Measurements from ENCODE around the gene SLC6A19.

SLC6A19 gene

DNA sequence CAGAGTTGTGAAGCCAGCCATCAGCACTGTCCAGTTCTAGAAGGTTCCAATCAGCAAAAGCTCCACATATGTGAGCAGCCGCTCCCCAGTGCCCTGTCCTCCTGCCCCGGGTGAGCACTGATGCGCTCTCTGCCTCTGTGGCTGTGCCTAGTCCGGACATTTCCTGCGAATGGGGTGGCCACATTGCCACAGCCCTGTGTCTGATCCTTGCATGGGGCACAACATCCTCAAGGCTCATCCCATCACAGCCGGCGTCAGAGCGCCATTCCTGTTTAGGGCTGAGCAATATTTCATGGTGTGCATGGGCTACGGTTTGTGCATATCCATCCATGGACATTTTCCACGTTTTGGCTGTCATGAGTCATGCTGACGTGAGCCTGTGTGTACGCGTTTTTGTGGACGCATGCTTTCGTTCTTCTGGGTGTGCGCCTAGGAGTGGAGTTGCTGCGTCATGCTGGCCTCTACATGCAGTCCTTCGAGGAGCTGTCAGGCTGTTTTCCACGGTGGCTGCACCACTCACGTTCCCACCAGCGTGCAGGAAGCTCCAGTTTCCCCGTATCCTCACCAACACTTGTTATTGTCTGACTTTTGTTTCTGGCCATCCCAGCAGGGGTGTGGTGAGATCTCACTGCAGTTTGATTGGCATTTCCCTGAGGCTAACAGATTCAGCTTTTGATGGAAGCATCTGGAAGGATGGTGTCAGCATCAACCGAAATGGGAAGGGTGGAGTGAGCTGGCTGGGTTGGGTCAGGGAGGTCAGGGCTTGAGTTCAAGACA is 14.1 kb downstream of the SLC6A19 start:
- Histone ChIP-seq H2AFZ (ENCODE audit: low read depth) (no peak overlapping the region), H3K4me2 (no peak overlapping the region), H3K9ac (no peak overlapping the region), H3K79me2 (ENCODE audit: insufficient read depth, low read depth) (no peaks in the 10 kb centered on the region), H3K27me3 (ENCODE audit: insufficient read depth, low read depth) (peaks cover 13% of the 10 kb centered on the region; the same call in 1 of the 2 replicates), H3K4me3 (IDR thresholded peaks at IDR 0.05; ENCODE audit: insufficient read depth, low read depth, low read length) (no peak overlapping the region), H3K36me3 (ENCODE audit: insufficient read depth) (no peaks in the 10 kb centered on the region), H3K4me1 (ENCODE audit: low read depth, poor library complexity, severe bottlenecking) (no peaks in the 10 kb centered on the region), H3K27ac (no peak overlapping the region), H4K20me1 (ENCODE audit: insufficient read depth) (no peaks in the 10 kb centered on the region)
- TF ChIP-seq, protein P1, sequence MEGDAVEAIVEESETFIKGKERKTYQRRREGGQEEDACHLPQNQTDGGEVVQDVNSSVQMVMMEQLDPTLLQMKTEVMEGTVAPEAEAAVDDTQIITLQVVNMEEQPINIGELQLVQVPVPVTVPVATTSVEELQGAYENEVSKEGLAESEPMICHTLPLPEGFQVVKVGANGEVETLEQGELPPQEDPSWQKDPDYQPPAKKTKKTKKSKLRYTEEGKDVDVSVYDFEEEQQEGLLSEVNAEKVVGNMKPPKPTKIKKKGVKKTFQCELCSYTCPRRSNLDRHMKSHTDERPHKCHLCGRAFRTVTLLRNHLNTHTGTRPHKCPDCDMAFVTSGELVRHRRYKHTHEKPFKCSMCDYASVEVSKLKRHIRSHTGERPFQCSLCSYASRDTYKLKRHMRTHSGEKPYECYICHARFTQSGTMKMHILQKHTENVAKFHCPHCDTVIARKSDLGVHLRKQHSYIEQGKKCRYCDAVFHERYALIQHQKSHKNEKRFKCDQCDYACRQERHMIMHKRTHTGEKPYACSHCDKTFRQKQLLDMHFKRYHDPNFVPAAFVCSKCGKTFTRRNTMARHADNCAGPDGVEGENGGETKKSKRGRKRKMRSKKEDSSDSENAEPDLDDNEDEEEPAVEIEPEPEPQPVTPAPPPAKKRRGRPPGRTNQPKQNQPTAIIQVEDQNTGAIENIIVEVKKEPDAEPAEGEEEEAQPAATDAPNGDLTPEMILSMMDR (conservative IDR thresholded peaks at IDR 0.05; ENCODE audit: low read depth, low read length): no peak

DNA sequence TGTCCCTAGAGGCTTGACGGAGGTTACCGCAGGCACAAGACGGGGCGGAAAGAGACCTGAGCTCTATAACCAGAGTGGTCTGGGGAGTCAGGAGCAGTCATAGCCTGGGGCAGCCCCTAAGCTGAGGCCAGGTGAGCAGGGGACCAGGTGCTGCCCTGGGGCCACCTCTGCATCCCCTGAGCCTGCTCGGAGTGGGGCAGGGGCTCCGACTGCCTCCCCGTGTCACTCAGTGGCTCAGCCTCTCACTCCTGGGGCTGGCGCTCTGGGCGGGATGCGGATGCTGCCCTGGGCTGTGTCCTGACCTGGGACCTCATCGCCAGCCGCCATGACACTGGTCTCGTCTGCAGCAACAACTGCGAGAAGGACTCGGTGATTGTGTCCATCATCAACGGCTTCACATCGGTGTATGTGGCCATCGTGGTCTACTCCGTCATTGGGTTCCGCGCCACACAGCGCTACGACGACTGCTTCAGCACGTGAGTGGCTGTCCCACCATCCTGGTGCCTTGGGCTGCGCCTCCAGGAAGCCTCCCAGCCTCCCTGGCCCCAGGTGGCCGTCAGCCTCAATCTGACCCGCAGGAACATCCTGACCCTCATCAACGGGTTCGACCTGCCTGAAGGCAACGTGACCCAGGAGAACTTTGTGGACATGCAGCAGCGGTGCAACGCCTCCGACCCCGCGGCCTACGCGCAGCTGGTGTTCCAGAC is 15.0 kb downstream of the SLC6A19 start:
- Histone ChIP-seq H3K4me2 (no peak overlapping the region), H3K27ac (no peak overlapping the region), H3K27me3 (ENCODE audit: insufficient read depth, low read depth) (peaks cover 13% of the 10 kb centered on the region; the same call in 1 of the 2 replicates), H2AFZ (ENCODE audit: low read depth) (no peak overlapping the region), H3K9ac (no peak overlapping the region), H3K79me2 (ENCODE audit: insufficient read depth, low read depth) (no peaks in the 10 kb centered on the region), H4K20me1 (ENCODE audit: insufficient read depth) (no peaks in the 10 kb centered on the region), H3K4me1 (ENCODE audit: low read depth, poor library complexity, severe bottlenecking) (no peaks in the 10 kb centered on the region), H3K36me3 (ENCODE audit: insufficient read depth) (no peaks in the 10 kb centered on the region), H3K4me3 (IDR thresholded peaks at IDR 0.05; ENCODE audit: insufficient read depth, low read depth, low read length) (no peak overlapping the region)
- TF ChIP-seq, protein P1 (conservative IDR thresholded peaks at IDR 0.05; ENCODE audit: low read depth, low read length): no peak

DNA sequence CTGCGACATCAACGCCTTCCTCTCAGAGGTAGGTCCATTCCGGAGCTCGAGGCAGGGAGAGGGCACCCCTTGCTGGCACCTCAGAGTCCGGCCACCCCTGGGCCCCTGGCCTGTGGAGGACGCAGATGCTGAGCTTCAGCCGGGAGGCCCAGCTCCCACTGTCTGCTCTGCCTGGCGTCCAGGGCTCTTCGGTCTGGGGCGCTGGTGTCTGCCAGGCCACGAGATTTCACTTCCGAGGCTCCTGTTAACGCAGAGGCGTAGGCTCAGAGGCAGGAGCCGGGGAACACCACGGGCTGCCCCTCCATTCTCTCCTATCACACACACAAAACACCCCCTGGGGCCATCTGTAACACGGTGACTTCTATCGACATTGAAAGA is 15.5 kb downstream of the SLC6A19 start:
- H3K4me2 ChIP-seq: no peak overlapping the region
- H3K79me2 ChIP-seq (ENCODE audit: insufficient read depth, low read depth): no peaks in the 10 kb centered on the region
- H2AFZ ChIP-seq (ENCODE audit: low read depth): no peak overlapping the region
- no peak overlapping the region for H3K9ac ChIP-seq
- H3K27ac ChIP-seq: no peak overlapping the region
- TF ChIP-seq, protein P1 (conservative IDR thresholded peaks at IDR 0.05; ENCODE audit: low read depth, low read length): no peak
- H4K20me1 ChIP-seq (ENCODE audit: insufficient read depth): no peaks in the 10 kb centered on the region
- H3K36me3 ChIP-seq (ENCODE audit: insufficient read depth): no peaks in the 10 kb centered on the region
- no peaks in the 10 kb centered on the region for H3K4me1 ChIP-seq (ENCODE audit: low read depth, poor library complexity, severe bottlenecking)
- no peak overlapping the region for H3K4me3 ChIP-seq (IDR thresholded peaks at IDR 0.05; ENCODE audit: insufficient read depth, low read depth, low read length)
- peaks cover 13% of the 10 kb centered on the region; the same call in 1 of the 2 replicates for H3K27me3 ChIP-seq (ENCODE audit: insufficient read depth, low read depth)

DNA sequence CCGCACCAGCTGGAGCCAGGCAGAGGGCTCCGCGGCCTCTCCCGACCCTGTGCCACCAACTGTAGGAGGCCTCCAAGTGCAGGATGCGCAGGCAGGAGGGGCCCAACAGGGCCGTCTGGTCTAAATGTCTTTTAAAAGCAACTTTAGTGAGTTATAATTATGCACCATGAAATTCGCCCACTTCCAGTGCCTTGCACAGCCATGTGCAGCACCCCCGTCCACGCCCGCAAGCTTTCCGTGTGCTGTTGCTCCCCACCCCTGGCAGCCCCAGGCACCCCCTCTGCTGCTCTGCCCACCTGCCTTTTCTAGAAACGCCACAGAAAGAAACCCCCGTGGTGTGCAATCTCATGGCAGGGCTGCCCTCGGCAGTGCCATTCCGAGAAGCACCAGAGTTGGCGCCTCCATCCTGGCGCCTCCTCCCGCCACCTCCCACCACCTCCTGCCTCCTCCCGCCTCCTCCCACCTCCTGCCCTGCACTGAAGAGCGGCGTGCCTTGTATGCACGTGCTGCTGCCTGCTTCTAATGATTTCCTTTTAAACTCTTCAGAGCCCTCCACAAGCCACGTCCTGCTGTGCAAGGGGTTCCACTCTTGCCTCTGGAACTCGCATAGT is 16.3 kb downstream of the SLC6A19 start:
- Histone ChIP-seq H3K4me2 (no peak overlapping the region), H3K4me3 (IDR thresholded peaks at IDR 0.05; ENCODE audit: insufficient read depth, low read depth, low read length) (no peak overlapping the region), H3K9ac (no peak overlapping the region), H3K79me2 (ENCODE audit: insufficient read depth, low read depth) (no peaks in the 10 kb centered on the region), H3K4me1 (ENCODE audit: low read depth, poor library complexity, severe bottlenecking) (no peaks in the 10 kb centered on the region), H2AFZ (ENCODE audit: low read depth) (no peak overlapping the region), H3K36me3 (ENCODE audit: insufficient read depth) (no peaks in the 10 kb centered on the region), H3K27me3 (ENCODE audit: insufficient read depth, low read depth) (peaks cover 13% of the 10 kb centered on the region; the same call in 1 of the 2 replicates), H4K20me1 (ENCODE audit: insufficient read depth) (no peaks in the 10 kb centered on the region), H3K27ac (no peak overlapping the region)
- TF ChIP-seq, protein P1 (conservative IDR thresholded peaks at IDR 0.05; ENCODE audit: low read depth, low read length): no peak

Data from KMS-11 (cell line).